ENCODE measurements around the gene KRT34. TPM values are rescaled to one million over a fixed set of nuclear protein-coding genes. Genes with fewer than 3 reads are reported as not detected.

Gene KRT34
- total RNA-seq, 1 donor from 2014 or later: not detected

GRCh38 chr17:41343029-41343428 lies 39.1 kb downstream of the KRT34 start:
- H3K4me1 ChIP-seq: no peaks in the 10 kb centered on the region
- H3K9me3 ChIP-seq (ENCODE audit: low read depth): peaks cover 2% of the 10 kb centered on the region
- no peak overlapping the region for H3K27ac ChIP-seq
- H3K36me3 Mint-ChIP-seq: no peaks in the 10 kb centered on the region
- no peak overlapping the region for H3K9ac ChIP-seq
- H3K4me3 ChIP-seq: no peak overlapping the region
- no peak for DNase-seq (ENCODE audit: low spot score)
- no peaks in the 10 kb centered on the region for H4K20me1 ChIP-seq (ENCODE audit: low read depth)
- no peak overlapping the region for H2AFZ ChIP-seq (replicated peaks)
- no peaks in the 10 kb centered on the region for H3K27me3 Mint-ChIP-seq (ENCODE audit: insufficient read depth, low read depth)
- H3K36me3 ChIP-seq: no peaks in the 10 kb centered on the region
- H3K4me2 ChIP-seq: no peak overlapping the region
- no peaks in the 10 kb centered on the region for H3F3A ChIP-seq (ENCODE audit: low read depth)
- no peaks in the 10 kb centered on the region for H3K79me2 ChIP-seq (ENCODE audit: low read depth)
- no peak for TF ChIP-seq CTCF (IDR thresholded peaks at IDR 0.05)
- no peak overlapping the region for H3K27ac Mint-ChIP-seq
- H3K27me3 ChIP-seq: no peaks in the 10 kb centered on the region
- peaks cover 9% of the 10 kb centered on the region for H3K9me3 Mint-ChIP-seq
- H3K4me1 Mint-ChIP-seq: peaks cover 6% of the 10 kb centered on the region
- H3K4me3 Mint-ChIP-seq: no peak overlapping the region

- H3K4me1 ChIP-seq: no peaks in the 10 kb centered on the region
- no peaks in the 10 kb centered on the region for H3K36me3 ChIP-seq
- H3K4me2 ChIP-seq: no peak overlapping the region
- H3K9me3 ChIP-seq (ENCODE audit: low read depth): peaks cover 2% of the 10 kb centered on the region
- H3K27ac ChIP-seq: no peak overlapping the region
- DNase-seq (ENCODE audit: low spot score): no peak
- TF ChIP-seq EZH2phosphoT487 (IDR thresholded peaks at IDR 0.05) (no peak), EZH2 (IDR thresholded peaks at IDR 0.05) (no peak), CTCF (IDR thresholded peaks at IDR 0.05) (no peak)
- no peaks in the 10 kb centered on the region for H3K27me3 ChIP-seq
- H3K4me3 Mint-ChIP-seq: no peak overlapping the region
- no peaks in the 10 kb centered on the region for H3K36me3 Mint-ChIP-seq
- H3K27ac Mint-ChIP-seq: no peak overlapping the region
- no peaks in the 10 kb centered on the region for H3K79me2 ChIP-seq (ENCODE audit: low read depth)
- peaks cover 6% of the 10 kb centered on the region for H3K4me1 Mint-ChIP-seq
- no peak overlapping the region for H3K9ac ChIP-seq
- H4K20me1 ChIP-seq (ENCODE audit: low read depth): no peaks in the 10 kb centered on the region
- H3K27me3 Mint-ChIP-seq (ENCODE audit: insufficient read depth, low read depth): no peaks in the 10 kb centered on the region
- H3K4me3 ChIP-seq: no peak overlapping the region
- H2AFZ ChIP-seq (replicated peaks): no peak overlapping the region
- H3K9me3 Mint-ChIP-seq: peaks cover 9% of the 10 kb centered on the region
- no peaks in the 10 kb centered on the region for H3F3A ChIP-seq (ENCODE audit: low read depth)
Measured at GRCh38 chr17:41340934-41341861, 40.9 kb downstream of the KRT34 start.

- Histone ChIP-seq H3K27ac (no peak overlapping the region), H3K4me3 (no peak overlapping the region), H4K20me1 (ENCODE audit: low read depth) (no peaks in the 10 kb centered on the region), H3K36me3 (no peaks in the 10 kb centered on the region), H3K9me3 (ENCODE audit: low read depth) (peaks cover 2% of the 10 kb centered on the region), H3K4me2 (no peak overlapping the region), H3K27me3 (no peaks in the 10 kb centered on the region), H2AFZ (replicated peaks) (no peak overlapping the region), H3K4me1 (no peaks in the 10 kb centered on the region), H3K79me2 (ENCODE audit: low read depth) (no peaks in the 10 kb centered on the region), H3K9ac (no peak overlapping the region), H3F3A (ENCODE audit: low read depth) (no peaks in the 10 kb centered on the region)
- Mint-ChIP-seq H3K4me3 (no peak overlapping the region), H3K27ac (no peak overlapping the region), H3K27me3 (ENCODE audit: insufficient read depth, low read depth) (no peaks in the 10 kb centered on the region), H3K9me3 (peaks cover 9% of the 10 kb centered on the region), H3K4me1 (peaks cover 6% of the 10 kb centered on the region), H3K36me3 (no peaks in the 10 kb centered on the region)
- TF ChIP-seq CTCF (IDR thresholded peaks at IDR 0.05) (no peak), EZH2phosphoT487 (IDR thresholded peaks at IDR 0.05) (no peak), EZH2 (IDR thresholded peaks at IDR 0.05) (no peak)
- DNase-seq (ENCODE audit: low spot score): no peak
Measured at GRCh38 chr17:41340494-41340893, 41.6 kb downstream of the KRT34 start.

All from neural progenitor cell (in vitro differentiated cells).